Thoracic aorta (tissue), 2 donors: Measurements from ENCODE around the gene SVOP. TPM values are rescaled to one million over a fixed set of nuclear protein-coding genes. Genes with fewer than 3 reads are reported as not detected.
A peak's percentile ranks its signal among the peaks of the same experiment; 100 is the strongest.
"Not testable (repeated sequence)": the region's sequence is repeated elsewhere in the genome, so short reads cannot be mapped to it uniquely, and the experiment has no call there.

Source experiments
- ATAC-seq: fragments of 150-250 bp; one replicate; pipeline ENCODE4 v1.8.0; 2017; ENCODE audit warnings: low read depth; ENCODE audit not compliant: insufficient number of reproducible peaks, low FRiP score
- DNase-seq: peaks from one replicate; pipeline ENCODE4 v3.0.0-alpha.2; 2020; ENCODE audit warnings: low spot score
- H3K27ac ChIP-seq, 2 donors: fragments of 200-600 bp; sonication (generic); 1 replicate in 1 of 2; 2 replicates in 1 of 2; pipeline ENCODE4 v1.5.1; 2016; ENCODE audit warnings: mild to moderate bottlenecking in 2 of 2, moderate library complexity in 2 of 2
- H3K27me3 ChIP-seq: fragments of 200-600 bp; sonication (generic); replicated peaks from 2 replicates; pipeline ENCODE4 v1.6.0; 2016; ENCODE audit warnings: mild to moderate bottlenecking; ENCODE audit not compliant: insufficient read depth
- H3K36me3 ChIP-seq: fragments of 200-600 bp; sonication (generic); one replicate; pipeline ENCODE4 v1.5.1; 2016
- H3K4me1 ChIP-seq, 2 donors: fragments of 200-600 bp; sonication (generic); 1 replicate in 1 of 2; 2 replicates in 1 of 2; pipeline versions ENCODE4 v1.5.1 to v1.6.0; 2016; ENCODE audit warnings: low read depth in 2 of 2, mild to moderate bottlenecking in 1 of 2; ENCODE audit not compliant: control insufficient read depth in 1 of 2
- H3K4me3 ChIP-seq: fragments of 200-600 bp; sonication (generic); 2 replicates; pipeline ENCODE4 v1.5.1; 2016; ENCODE audit warnings: mild to moderate bottlenecking
- H3K9me3 ChIP-seq: fragments of 200-600 bp; sonication (generic); 2 replicates; pipeline ENCODE4 v1.5.1; 2016
- CTCF ChIP-seq: fragments of 200-600 bp; sonication (generic); IDR thresholded peaks from one replicate; pipeline ENCODE4 v1.5.1; 2019; ENCODE audit warnings: antibody characterized with exemption
- total RNA-seq, 2 donors: library from RNA; depleted of rRNA; stranded (reverse); fragments of >200 nt; gene quantifications; one replicate each; pipeline versions ENCODE4 v1.1.0 to v1.2.3, GENCODE V29; 2016

SVOP gene
- total RNA-seq, 2 donors from 2014 or later = not detected

- H3K27ac ChIP-seq = no peak overlapping the region
- no peak for DNase-seq
- H3K9me3 ChIP-seq = no peaks in the 10 kb centered on the region
- peaks cover 24% of the 10 kb centered on the region for H3K36me3 ChIP-seq
- TF ChIP-seq CTCF = no peak
- no peak for ATAC-seq
- H3K4me3 ChIP-seq = no peak overlapping the region
- H3K27me3 ChIP-seq = no peaks in the 10 kb centered on the region
- H3K4me1 ChIP-seq = no peaks in the 10 kb centered on the region
These were observed 43.3 kb upstream of the SVOP start for GRCh38 chr12:109064143-109064542.

- Histone ChIP-seq H3K9me3 (no peaks in the 10 kb centered on the region), H3K27ac (no peak overlapping the region), H3K4me1 (peaks cover under 1 to 9% of the 10 kb centered on the region in 2 donors), H3K27me3 (no peaks in the 10 kb centered on the region), H3K4me3 (no peak overlapping the region), H3K36me3 (peaks cover 10% of the 10 kb centered on the region)
- ATAC-seq (no peak), DNase-seq (no peak)
- TF ChIP-seq CTCF = no peak
These were observed 37.9 kb upstream of the SVOP start for GRCh38 chr12:109058773-109059172.

GRCh38 chr12:109057376-109057775 is 36.5 kb upstream of the SVOP start:
- no peak overlapping the region for H3K4me3 ChIP-seq
- no peak overlapping the region for H3K27ac ChIP-seq
- ATAC-seq = no peak
- TF ChIP-seq CTCF = no peak
- no peaks in the 10 kb centered on the region for H3K9me3 ChIP-seq
- no peaks in the 10 kb centered on the region for H3K36me3 ChIP-seq
- DNase-seq = no peak
- H3K4me1 ChIP-seq = peaks cover 7 to 17% of the 10 kb centered on the region in 2 donors
- no peaks in the 10 kb centered on the region for H3K27me3 ChIP-seq

- Histone ChIP-seq H3K4me3 (no peak overlapping the region), H3K27me3 (no peaks in the 10 kb centered on the region), H3K36me3 (no peaks in the 10 kb centered on the region), H3K27ac (no peak overlapping the region), H3K9me3 (no peaks in the 10 kb centered on the region), H3K4me1 (peaks cover 9 to 21% of the 10 kb centered on the region in 2 donors)
- DNase-seq (no peak), ATAC-seq (no peak)
- TF ChIP-seq CTCF = no peak
These were observed 36.0 kb upstream of the SVOP start for GRCh38 chr12:109056891-109057290.

GRCh38 chr12:109054520-109054919 is 33.7 kb upstream of the SVOP start:
- H3K27me3 ChIP-seq = no peaks in the 10 kb centered on the region
- no peaks in the 10 kb centered on the region for H3K9me3 ChIP-seq
- H3K4me1 ChIP-seq = peaks cover 10 to 23% of the 10 kb centered on the region in 2 donors
- DNase-seq (no peak), ATAC-seq (no peak)
- TF ChIP-seq CTCF = no peak
- no peak overlapping the region for H3K27ac ChIP-seq
- no peaks in the 10 kb centered on the region for H3K36me3 ChIP-seq
- H3K4me3 ChIP-seq = no peak overlapping the region

- H3K36me3 ChIP-seq, ATAC-seq, H3K27me3 ChIP-seq, H3K9me3 ChIP-seq, H3K27ac ChIP-seq, DNase-seq: not testable (repeated sequence)
- Histone ChIP-seq H3K4me3 (peak overlapping the region; percentile 91), H3K4me1 (peaks cover 10 to 23% of the 10 kb centered on the region in 2 donors)
These were observed 33.3 kb upstream of the SVOP start for GRCh38 chr12:109054124-109054513.
